Mesenteric fat pad (tissue), 1 donor: ENCODE data around the gene PAM. TPM values are rescaled to one million over a fixed set of nuclear protein-coding genes. Genes with fewer than 3 reads are reported as not detected.

ENCODE experiments used
- DNase-seq: peaks from one replicate; pipeline ENCODE4 v3.0.0-alpha.2; 2020; ENCODE audit warnings: low spot score
- total RNA-seq: library from RNA; stranded (reverse); fragmentation: NEBNext Ultra II Directional; extraction: Animal tissue kit (Norgen Biotek cat#: 25700); gene quantifications from one replicate; pipeline ENCODE4 v1.2.1, GENCODE V29; 2021
- donor health status: DM: yes; HTN: yes; CAD: no.

The PAM gene
- total RNA-seq, 1 donor from 2014 or later, result 216 TPM

DNA sequence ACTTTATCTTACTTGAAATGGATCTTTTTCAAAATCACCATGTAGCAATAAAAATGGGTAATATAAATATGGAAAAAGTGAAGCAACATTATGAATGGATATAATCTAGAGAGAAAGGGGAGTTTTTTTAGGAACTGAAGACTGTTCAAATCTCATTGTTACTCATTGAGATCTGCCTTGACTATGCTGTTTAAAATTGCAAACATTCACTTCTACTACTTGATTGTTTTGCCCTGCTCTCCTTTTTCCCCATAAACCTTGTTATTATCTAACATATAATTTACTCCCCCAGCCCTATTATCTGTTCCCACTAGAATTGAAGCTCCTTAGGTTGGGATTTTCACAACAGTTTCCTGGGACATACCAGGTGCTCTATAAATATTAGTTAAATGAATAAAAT lies 22.0 kb downstream of the PAM start:
- no peak for DNase-seq

DNA sequence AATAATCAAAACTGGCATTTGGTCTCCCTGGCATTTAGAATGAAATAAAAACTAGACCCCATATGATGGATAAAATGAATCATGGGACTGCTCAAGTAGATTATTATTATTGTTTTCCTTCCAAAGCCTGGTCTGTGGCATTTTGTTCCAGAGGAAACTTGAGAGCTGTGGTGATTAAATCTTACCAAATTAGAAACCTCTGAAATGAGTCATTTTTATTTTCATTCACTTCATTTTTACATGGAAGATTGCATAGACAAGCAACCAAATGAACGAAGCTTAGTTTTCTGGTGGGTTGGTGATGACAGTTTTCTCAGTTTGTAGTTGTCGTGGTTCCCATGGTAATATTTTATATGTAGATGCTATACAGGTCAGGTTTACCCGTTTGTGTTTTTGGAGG lies 23.4 kb downstream of the PAM start:
- no peak for DNase-seq

DNA sequence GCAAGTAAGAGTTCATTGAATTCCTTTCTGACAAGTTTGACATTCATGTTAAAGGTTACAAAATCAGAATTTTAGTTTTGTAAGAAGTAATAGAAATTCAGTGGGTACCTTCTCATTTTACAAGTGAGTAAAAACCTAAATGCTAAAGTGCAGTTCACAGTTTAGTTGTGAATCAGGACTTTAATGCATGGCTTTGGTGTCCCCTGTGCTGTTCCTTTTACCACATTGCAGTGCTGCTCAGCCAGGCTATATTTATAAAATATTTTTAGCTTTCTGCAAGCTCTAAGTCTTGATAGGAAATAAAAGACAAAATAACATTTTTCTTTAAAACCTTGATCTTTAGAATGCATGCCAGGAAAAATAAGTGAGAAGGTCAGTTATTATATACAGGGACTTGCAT lies 26.3 kb downstream of the PAM start:
- DNase-seq, result no peak

DNA sequence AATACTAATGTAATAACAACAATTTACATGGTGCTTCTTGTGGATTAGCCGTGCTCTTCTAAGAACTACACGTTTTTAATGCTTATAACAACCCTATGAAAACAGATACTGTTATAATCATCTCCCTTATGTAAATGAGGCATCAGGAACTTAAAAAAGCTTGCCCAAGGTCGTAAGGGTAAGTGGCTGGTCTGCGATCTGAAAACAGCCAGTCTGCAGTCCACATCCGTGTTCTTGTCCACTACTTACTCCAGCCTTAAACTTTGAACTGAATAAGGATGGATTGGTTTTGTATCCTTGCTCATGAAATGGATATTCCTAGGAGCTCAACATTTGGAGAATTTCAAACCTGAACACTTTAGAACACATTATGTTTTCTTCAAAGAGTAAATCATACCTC lies 26.7 kb downstream of the PAM start:
- no peak for DNase-seq

DNA sequence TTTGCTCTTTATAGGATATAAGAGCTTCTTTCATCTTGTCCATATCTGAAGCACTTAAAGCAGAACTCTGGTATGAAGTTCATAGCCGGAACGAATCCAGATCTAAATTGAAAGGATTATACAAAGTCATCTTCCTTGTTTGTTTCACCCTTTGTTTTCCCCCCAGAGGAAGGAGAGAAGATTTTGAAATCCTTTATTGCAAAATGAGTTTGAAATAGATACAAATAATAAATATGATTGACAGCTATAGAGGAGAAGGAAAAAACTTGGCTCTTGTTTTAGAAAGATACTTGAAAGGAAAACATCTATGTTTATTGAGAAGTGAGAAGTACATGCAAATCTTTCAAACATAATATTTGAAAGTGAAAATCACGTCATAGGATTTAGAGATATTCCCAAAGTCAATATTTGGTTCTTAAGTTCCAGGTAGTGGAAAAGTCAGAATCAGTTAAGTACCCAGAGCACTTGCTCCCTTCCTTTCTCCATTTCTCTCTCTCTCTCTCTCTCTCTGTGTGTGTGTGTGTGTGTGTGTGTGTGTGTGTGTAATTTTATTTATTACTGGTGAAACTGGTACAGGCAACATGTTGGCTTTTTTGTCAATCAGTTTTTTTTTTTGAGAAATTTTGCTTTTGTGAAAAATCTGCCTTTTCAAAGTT lies 27.2 kb downstream of the PAM start:
- no peak for DNase-seq

DNA sequence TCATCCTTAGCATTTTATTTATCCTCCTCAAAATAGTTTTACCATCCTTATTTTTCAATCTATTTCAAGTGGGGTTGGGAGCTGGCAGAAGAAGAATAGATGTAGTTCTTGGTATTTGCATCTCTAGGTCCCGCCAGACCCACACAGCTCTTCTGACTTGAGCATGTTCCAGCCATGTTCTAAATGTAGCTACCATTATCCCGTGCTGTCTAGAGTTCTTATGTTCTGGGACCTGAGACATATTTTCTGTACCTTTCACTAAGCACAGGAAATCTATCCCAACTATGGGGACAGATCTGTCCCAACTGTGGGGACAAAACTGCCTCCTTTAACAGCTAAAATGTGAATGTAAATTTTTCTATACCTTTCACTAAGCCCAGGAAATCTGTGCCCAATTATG lies 32.0 kb downstream of the PAM start:
- no peak for DNase-seq

DNA sequence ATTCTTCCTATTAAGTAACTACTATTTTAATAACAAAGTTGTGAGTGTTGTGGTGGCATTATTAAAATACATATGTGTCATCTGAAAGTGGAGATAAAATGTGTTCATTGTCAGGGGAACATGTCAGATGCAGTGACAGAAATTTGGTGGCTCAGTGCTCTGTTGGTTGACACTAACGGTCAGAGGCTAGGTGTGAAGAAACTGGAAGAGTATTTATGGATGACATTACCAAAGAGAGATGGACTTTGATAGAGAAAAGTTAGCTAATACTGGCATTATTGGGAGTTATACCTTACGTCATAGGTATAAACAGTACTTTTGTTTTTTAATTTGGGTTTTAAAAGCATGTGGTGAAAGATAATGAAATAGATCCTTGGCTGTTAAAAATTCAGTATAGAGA lies 33.7 kb downstream of the PAM start:
- DNase-seq, result no peak

DNA sequence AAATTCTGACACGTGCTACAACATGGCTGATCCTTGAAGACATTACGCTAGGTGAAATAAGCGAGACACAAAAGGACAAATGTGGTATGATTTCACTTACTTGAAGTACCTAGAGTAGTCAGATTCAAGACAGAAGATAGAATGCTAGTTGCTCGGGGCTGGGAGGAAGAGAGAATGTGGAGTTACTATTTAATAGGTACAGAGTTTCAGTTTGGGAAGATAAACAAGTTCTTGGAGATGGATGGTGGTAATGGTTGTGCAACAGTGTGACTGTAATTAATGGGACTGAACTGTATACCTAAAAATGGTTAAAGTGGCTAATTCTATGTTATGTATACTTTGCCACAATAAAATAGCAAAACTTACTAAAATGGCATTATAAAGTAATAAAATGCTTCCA lies 34.4 kb downstream of the PAM start:
- DNase-seq, result no peak

DNA sequence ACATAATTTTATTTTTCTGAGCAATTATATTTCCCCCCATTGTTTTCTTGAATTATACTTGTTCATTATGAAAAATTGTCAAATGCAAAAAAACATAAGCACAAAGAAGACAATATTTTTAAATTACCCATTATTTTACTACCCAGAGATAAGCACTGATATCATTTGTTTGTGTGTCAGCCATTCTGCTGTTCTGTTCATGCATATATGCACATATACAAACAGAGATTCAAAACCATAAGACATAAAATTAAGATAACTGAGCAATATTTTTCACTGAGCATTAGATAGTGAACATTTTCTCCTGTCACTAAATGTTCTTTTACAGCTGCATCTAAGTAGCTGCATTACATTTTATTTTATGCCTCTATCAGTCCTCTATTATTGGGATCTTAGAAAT lies 35.6 kb downstream of the PAM start:
- no peak for DNase-seq

DNA sequence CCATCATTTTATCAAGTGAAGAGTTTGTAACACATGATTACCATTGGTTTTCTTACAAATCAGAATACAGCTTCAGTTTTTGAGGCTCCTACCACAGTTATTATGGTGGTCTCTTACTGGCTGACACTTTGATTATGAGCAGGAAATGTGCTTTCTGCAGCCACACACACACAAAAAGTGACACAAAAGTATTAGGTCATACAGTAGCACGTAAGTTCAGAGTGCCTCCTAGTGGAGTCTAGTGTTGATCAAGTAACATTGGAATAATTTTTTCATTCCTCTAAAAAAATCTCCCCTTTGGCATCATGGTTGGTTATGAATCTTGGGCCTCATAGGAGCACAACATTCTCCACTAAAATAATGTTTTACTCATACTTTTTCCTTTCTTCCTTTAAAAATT lies 37.6 kb downstream of the PAM start:
- DNase-seq, result no peak

DNA sequence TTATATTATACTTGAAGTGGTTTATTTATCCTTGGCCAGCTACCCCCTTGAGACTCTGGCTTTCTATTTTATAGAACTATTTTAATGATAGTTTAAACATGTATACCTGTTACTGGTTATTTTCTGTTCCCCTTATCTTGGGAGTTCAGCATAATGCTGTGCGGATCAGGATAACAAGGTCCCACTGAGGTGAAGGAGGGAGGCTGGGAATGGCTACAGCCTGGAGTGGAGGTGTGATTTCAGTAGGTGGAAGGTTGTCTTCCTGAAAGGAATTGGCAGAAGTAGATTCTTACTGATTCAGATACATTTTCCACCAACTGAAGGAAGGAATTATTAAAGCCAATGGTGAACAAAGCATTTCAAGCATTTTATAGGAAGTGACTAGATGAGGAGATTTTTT lies 38.9 kb downstream of the PAM start:
- no peak for DNase-seq

DNA sequence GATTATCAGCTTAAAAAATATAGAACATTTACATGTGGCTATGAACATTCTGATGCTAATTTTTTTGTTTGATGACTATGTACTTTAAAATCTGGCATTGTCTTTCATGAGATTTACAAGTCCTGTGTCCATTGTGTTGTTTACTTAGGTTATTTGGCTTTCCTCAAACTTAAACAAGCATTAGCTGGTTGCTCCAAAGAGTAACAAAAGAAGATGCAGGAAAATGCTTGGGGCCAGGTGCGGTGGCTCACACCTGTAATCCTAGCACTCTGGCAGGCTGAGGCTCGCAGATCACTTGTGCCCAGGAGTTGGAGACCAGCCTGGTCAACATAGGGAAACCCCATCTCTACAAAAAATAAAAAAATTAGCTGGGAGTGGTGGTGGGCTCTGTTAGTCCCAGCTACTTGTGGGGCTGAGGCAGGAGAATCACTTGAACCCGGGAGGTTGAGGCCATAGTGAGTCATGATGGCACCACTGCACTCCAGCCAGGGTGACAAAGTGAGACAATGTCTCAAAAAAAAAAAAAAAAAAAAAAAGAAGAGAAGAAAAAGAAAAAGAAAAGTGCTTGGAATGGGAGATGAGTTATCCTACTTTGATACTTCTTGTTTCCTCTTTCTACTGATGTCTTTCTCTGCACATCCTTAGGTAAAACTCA lies 39.7 kb downstream of the PAM start:
- no peak for DNase-seq

DNA sequence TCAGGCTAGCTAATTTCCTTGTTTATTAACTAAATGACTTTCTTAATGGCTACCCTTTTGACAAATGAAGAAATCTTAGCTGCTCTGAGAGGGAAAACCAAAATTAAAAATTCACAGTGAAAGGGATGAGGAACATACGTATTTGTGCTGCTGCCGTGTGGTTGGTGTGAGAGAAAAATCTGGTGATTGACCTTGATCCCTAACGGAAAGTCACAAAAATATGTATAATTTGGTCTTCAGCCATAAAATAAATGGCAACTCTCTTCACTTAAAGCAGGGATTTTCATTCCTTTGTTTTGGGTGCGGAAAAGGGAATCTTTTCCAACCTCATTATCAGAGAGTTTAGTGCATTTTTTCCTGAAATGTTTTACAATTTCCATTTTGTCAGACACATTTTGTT lies 40.4 kb downstream of the PAM start:
- DNase-seq, result no peak

DNA sequence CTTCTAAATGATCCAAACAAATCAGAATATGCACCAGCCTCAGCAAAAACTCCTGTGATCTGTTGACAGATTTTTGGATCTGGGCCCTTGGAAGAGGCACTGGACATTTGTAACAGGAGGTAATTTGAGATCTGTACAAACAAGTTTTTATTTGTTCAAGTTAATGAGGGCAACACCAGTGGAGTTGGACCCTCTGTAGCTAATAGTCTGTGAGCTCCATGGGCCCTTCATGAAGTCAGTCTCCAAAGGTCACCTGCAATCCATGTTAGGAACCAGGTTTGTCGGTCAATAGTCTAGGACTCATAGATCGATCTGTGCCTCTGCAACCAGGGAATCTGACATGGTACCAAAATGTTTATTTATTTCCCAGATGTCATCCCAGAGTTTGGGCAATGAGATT lies 40.9 kb downstream of the PAM start:
- no peak for DNase-seq

DNA sequence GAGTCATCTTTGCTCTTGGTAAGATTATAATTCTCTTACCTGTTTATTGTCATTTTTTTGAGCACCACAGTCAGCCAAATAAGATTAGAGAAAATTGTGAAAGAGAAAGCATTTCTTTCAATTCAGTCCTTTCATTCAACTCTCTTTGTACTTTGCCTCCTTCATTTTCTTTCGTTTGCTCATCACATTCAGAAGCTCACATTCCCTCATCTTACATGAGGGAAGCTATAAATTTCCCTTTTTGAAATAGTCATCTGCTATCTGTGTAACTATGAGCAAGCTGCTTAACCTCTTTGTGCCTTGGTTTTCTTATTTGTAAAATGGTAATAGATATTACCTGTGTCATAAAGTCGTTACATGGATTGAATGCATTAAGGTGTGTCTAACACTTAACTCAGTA lies 41.4 kb downstream of the PAM start:
- no peak for DNase-seq

DNA sequence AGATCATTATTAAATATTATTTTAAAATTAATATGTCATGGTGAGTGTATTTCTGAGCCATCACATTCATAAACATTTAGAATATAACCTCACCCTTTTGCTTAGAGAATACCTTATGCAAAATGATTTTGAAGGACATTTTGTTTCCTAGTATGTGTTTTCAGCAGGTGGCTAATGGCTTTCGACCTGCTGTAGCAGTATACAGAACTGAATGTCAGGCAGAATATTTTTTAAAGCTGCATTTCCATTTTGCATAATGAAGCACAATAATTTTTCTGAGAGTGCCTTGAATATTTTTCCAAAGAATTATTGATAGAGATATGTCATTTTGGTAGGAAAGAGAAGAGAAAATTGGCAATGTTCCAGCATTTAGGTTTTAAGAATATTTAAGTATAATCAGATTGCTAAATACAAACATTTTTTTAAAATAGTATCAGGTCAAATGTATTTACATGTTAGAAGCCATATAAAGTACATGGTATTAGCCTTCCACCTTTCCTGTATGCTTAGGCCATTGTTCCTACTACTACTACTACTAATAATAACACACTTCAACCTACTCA lies 42.3 kb downstream of the PAM start:
- DNase-seq, result no peak

DNA sequence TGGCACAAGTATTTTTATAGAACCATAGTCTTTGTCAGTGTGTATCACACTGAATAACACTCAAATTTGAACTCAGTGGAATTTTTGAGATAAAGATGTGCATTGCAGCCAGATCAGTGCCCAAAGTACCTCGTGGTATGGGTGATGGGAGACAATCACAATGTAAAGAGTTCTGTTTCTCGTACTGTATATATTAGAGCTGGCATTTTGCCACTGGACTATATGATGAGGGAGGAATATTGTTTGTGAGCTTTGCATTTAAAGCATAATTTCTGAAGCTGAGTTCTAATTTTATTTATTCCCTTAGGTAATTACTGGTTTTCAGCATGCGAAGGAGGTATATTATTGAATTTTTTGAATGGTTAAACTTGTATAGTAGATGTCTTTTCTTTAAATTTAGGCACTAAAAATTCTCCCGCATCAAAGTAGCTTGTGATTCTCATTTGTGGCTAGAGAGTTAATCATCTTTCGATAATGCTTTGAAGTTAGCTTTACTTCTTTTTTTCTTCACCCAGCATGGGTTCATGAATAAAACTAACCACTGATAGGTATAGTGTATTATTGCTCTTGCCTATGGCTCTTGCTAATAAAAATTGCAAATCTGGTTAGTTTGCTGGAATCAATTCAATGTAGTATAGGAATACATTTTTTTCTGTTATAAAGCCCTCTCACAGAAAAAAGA lies 43.1 kb downstream of the PAM start:
- DNase-seq, result no peak

DNA sequence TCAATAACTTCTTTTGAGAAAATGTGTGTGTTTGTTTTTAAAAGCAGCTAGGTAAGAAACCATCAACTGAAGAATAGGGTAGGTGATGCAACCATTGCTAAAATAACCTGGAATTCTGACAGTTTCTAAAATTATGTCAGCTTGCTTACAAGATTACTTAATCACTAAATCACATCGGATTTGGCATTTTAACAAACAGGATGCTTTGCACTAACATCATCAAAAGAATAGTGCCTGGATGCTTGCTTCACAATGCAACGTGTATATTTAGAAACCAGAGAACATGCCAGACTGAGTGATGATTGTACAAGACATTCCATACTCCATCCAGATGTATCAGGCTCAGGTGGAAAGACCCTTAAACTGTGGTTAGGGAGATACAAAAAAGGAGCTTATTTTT lies 43.9 kb downstream of the PAM start:
- DNase-seq, result no peak

DNA sequence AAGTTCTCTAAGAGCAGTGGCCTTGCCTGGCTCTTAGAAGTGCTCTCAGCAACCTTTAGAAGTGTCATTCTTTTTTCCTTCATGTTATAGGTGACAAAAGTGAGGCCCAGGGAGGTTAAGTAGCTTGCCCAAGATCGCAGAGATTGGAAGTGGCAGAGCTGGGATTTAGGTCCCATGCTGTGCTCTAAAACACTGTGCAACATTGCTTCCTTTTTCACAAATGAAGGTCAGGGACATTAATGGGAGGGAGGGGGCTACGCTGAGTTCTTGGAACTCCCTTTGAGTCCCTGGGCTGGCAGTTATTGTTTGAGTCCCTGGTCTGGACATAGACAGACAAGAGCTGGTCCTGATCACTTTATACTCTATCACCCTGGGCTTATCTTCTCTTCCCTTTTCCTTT lies 45.3 kb downstream of the PAM start:
- no peak for DNase-seq

DNA sequence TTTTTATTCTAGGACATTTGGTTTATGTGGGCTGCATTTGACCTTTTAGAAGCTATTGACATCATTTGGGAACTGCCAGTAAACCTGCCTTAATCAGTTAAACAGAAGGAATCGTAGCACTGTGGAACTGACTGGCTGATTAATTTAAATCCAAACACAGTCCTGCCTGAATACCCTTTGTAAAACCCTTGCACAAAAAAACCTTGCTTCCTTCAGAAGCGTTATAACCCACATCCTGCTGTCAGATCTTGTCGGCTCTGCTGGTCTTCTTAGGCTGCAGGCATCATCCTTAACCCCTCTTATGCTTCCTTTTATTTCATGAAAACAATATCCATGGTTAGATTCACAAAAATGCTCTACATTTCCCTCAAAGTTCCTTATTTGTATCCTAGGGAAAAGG lies 46.3 kb downstream of the PAM start:
- DNase-seq, result no peak

DNA sequence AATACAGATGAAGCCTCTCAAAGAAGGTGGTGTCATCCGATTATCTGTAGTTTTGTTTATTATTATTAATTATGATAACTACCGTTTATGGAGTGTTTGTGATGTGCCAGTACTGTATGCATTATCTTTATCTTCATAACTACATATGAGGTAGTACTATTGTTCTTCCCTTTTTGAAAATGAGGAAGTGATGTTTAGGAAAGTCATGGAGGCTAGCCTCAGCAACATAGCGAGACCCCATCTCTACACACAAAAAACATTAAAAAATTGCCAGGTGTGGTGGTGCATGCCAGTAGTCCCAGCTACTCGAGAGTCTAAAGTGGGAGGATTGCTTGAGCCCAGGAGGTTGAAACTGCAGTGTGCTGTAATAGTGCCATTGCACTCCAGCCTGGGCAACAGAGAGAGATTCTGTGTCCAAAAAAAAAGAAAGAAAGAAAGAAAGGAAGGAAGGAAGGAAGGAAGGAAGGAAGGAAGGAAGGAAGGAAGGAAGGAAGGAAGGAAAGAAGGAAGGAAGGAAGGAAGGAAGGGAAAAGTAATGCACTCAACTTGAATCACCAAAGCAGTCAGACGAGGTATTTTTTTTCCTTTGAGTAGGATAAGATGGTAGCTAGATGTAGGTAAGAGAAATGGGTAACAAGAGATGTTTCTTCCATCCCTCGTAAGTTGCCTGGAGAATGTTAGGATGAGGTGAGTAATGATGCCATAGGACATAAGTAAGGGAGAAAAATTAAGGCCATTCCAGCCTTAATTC lies 47.8 kb downstream of the PAM start:
- DNase-seq, result no peak
